Measurements from ENCODE around the gene PDE4B. TPM values are rescaled to one million over a fixed set of nuclear protein-coding genes. Genes with fewer than 3 reads are reported as not detected.
"Not testable (repeated sequence)": the region's sequence is repeated elsewhere in the genome, so short reads cannot be mapped to it uniquely, and the experiment has no call there.

The PDE4B gene
- polyA plus RNA-seq, 12 donors = 16.0 to 35.1 (median 19.6) TPM; not detected in 1

- DNase-seq = no peak
Observed at GRCh38 chr1:66383611-66384010, 590.9 kb downstream of the PDE4B start.

- DNase-seq = no peak
Observed at GRCh38 chr1:66384258-66384921, 591.7 kb downstream of the PDE4B start.

GRCh38 chr1:66386712-66387111, 594.0 kb downstream of the PDE4B start:
- DNase-seq = no peak

- no peak for DNase-seq
Observed at GRCh38 chr1:66388913-66389312, 596.2 kb downstream of the PDE4B start.

GRCh38 chr1:66393586-66394287, 601.0 kb downstream of the PDE4B start:
- DNase-seq = no peak

- no peak for DNase-seq
Observed at GRCh38 chr1:66394603-66395002, 601.9 kb downstream of the PDE4B start.

GRCh38 chr1:66395202-66396061, 602.7 kb downstream of the PDE4B start:
- no peak for DNase-seq

GRCh38 chr1:66396212-66396890, 603.7 kb downstream of the PDE4B start:
- no peak for DNase-seq

GRCh38 chr1:66397192-66397591, 604.5 kb downstream of the PDE4B start:
- DNase-seq = no peak

GRCh38 chr1:66399888-66400529, 607.3 kb downstream of the PDE4B start:
- no peak for DNase-seq

GRCh38 chr1:66400660-66401059, 608.0 kb downstream of the PDE4B start:
- DNase-seq = no peak

- DNase-seq = no peak
Observed at GRCh38 chr1:66401244-66401643, 608.5 kb downstream of the PDE4B start.

- DNase-seq = peak; percentile 83
Observed at GRCh38 chr1:66402194-66402593, 609.5 kb downstream of the PDE4B start.

- peak; percentile 53 for DNase-seq
Observed at GRCh38 chr1:66403007-66403731, 610.5 kb downstream of the PDE4B start.

GRCh38 chr1:66405061-66405460, 612.4 kb downstream of the PDE4B start:
- DNase-seq = no peak

GRCh38 chr1:66411449-66411848, 618.8 kb downstream of the PDE4B start:
- DNase-seq = not testable (repeated sequence)

GRCh38 chr1:66412704-66413103, 620.0 kb downstream of the PDE4B start:
- no peak for DNase-seq

- DNase-seq = no peak
Observed at GRCh38 chr1:66413136-66413837, 620.6 kb downstream of the PDE4B start.

- no peak for DNase-seq
Observed at GRCh38 chr1:66413838-66414175, 621.1 kb downstream of the PDE4B start.

GRCh38 chr1:66415281-66415680, 622.6 kb downstream of the PDE4B start:
- DNase-seq = no peak
